ENCODE results near the gene RBFOX2. TPM values are rescaled to one million over a fixed set of nuclear protein-coding genes. Genes with fewer than 3 reads are reported as not detected.
A peak's percentile ranks its signal among the peaks of the same experiment; 100 is the strongest.

RBFOX2 gene
- total and polyA plus RNA-seq, 11 donors = 31.0 to 102 (median 84.0) TPM

- Histone ChIP-seq H3K36me3 (peaks cover 0 to 11% (median 3%) of the 10 kb centered on the region in 9 donors), H3K27me3 (no peaks in the 10 kb centered on the region), H3K4me3 (peak overlapping the region; percentile 19 to 93 (median 83)), H3K27ac (peak overlapping the region in 11 of 12 donors; percentile 58 to 94 (median 90)), H3K4me1 (peaks cover 0 to 26% (median 10%) of the 10 kb centered on the region in 12 donors), H3K9me3 (no peaks in the 10 kb centered on the region)
- ATAC-seq (no peak), DNase-seq (no peak)
- 43 to 54% (median 48%) methylated on average over 7 of the region's 7 CpGs for WGBS, 4 donors
- TF ChIP-seq CTCF (IDR thresholded peaks at IDR 0.05) (no peak), POLR2A (IDR thresholded peaks at IDR 0.05) (no peak)
- intact Hi-C loops (cut with DNase I) = loop anchor here in 9 of 10 donors (2.0 to 10.0 kb wide), 11 partner anchors 35 to 97 kb away; no protein-coding TSS in a partner anchor
Observed at GRCh38 chr22:36029406-36029755, 757 bp upstream of the RBFOX2 start.

DNA sequence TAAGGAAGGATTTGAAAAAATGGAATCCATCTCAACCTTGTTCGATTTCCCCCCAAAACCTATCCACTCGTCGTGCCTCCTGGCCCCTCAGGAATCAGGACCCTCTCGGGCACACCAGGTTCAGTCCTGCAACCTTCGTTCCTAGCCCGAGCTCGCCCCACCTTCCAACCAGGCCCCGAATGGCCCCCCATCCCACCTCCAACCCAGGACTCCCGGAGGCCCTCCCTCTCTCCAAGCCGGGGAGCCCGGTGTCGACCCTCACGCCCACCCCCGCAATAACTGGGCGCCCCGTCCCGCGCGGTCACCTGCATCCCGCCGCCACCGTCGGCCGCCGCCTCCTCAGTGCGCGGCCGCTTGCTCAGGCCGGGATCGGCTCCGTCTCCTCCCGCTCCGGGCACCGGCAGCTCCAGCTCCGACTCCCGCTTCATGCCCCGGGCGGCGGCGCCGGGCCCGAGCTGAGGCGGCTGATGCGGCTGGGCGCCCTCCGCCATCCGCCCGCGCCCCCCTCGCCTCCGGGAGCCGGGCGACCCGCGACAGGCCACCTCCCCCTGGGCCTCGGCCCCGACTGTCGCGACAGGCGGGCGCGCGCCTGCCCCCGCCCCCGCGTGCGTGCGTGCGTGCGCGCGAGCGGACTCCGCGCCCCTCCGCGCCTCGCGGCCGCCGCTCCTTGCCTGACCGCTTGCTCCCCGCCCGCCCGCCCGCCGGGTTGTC, 534 bp downstream of the RBFOX2 start:
- Histone ChIP-seq H3K27ac (peak overlapping the region; percentile 58 to 94 (median 91)), H3K9me3 (no peaks in the 10 kb centered on the region), H3K4me3 (peak overlapping the region; percentile 66 to 93 (median 83)), H3K4me1 (peaks cover 0 to 39% (median 13%) of the 10 kb centered on the region in 12 donors), H3K36me3 (peaks cover 0 to 11% (median 3%) of the 10 kb centered on the region in 9 donors), H3K27me3 (no peaks in the 10 kb centered on the region)
- DNase-seq = peak in 4 of 5 donors; percentile 35 to 73 (median 38)
- WGBS, 4 donors = 0 to 1% (median 1%) methylated on average over 12 to 87 of the region's 87 CpGs
- peak in 3 of 4 donors; percentile 0 to 48 (median 45) for ATAC-seq
- intact Hi-C loops (cut with DNase I) = loop anchor here in 9 of 10 donors (2.0 to 10.0 kb wide), 11 partner anchors 37 to 96 kb away; no protein-coding TSS in a partner anchor
- TF ChIP-seq POLR2A (IDR thresholded peaks at IDR 0.05) (no peak), CTCF (IDR thresholded peaks at IDR 0.05) (no peak)

- ATAC-seq (no peak), DNase-seq (no peak)
- 0 to 1% (median 0%) methylated on average over 7 of the region's 7 CpGs for WGBS, 4 donors
- Histone ChIP-seq H3K36me3 (peaks cover 0 to 11% (median 3%) of the 10 kb centered on the region in 9 donors), H3K4me1 (peaks cover 0 to 44% (median 15%) of the 10 kb centered on the region in 12 donors), H3K27ac (peak overlapping the region; percentile 58 to 94 (median 91)), H3K4me3 (peak overlapping the region; percentile 66 to 93 (median 83)), H3K9me3 (no peaks in the 10 kb centered on the region), H3K27me3 (no peaks in the 10 kb centered on the region)
- intact Hi-C loops (cut with DNase I) = loop anchor here in 9 of 10 donors (5.0 to 10.0 kb wide), 9 partner anchors 40 to 95 kb away; no protein-coding TSS in a partner anchor
- TF ChIP-seq CTCF (IDR thresholded peaks at IDR 0.05) (no peak), POLR2A (IDR thresholded peaks at IDR 0.05) (no peak)
Observed at GRCh38 chr22:36027579-36027934, 1.1 kb downstream of the RBFOX2 start.

DNA sequence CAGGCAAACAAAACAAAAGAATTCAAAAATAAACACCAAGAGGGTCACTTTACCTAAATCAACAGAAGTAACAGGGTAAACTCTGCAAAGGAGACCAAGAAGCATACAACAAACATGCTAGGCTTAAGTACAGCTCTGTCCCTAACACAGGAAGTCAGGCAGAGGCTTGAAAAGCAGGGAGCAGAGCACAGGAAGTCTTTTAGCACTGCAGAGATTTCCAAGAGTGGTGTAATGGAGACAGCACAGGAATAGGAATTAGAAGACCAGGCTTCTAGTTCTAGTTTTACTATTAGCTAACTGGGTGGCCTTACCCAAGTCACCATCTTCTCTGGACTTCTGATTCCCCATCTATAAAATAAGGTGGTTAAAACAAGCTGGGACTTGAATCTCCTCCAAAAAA, 1.9 kb downstream of the RBFOX2 start:
- H3K27ac ChIP-seq = peak overlapping the region in 10 of 12 donors; percentile 58 to 94 (median 91)
- no peak for DNase-seq
- no peak for ATAC-seq
- intact Hi-C loops (cut with DNase I) = loop anchor here in 9 of 10 donors (5.0 to 10.0 kb wide), 9 partner anchors 41 to 94 kb away; no protein-coding TSS in a partner anchor
- H3K9me3 ChIP-seq = no peaks in the 10 kb centered on the region
- H3K36me3 ChIP-seq = peaks cover 0 to 11% (median 3%) of the 10 kb centered on the region in 9 donors
- H3K4me1 ChIP-seq = peaks cover 0 to 53% (median 23%) of the 10 kb centered on the region in 12 donors
- no peaks in the 10 kb centered on the region for H3K27me3 ChIP-seq
- H3K4me3 ChIP-seq = peak overlapping the region in 11 of 12 donors; percentile 69 to 93 (median 83)
- TF ChIP-seq CTCF (IDR thresholded peaks at IDR 0.05) = no peak
- no peak for TF ChIP-seq POLR2A (IDR thresholded peaks at IDR 0.05)
